SK-N-SH treated with all-trans-retinoic acid at 6 μM for 48 hours (cell line): Measurements from ENCODE around the gene SSX2IP.

Source experiments
- ESRRG ChIP-seq: fragments of 250-450 bp; sonication (Bioruptor Pico); IDR thresholded peaks from 2 replicates; pipeline ENCODE4 v1.6.1; 2021; ENCODE audit warnings: mild to moderate bottlenecking
- PATZ1 ChIP-seq: fragments of 250-450 bp; sonication (Bioruptor Pico); IDR thresholded peaks from 2 replicates; pipeline ENCODE4 v1.8.0; 2020; ENCODE audit warnings: mild to moderate bottlenecking, moderate library complexity, borderline replicate concordance
- TSHZ2 ChIP-seq: fragments of 250-450 bp; sonication (Bioruptor Pico); IDR thresholded peaks from 2 replicates; pipeline ENCODE4 v1.5.0; 2020; ENCODE audit warnings: mild to moderate bottlenecking, moderate library complexity

GRCh38 chr1:84619383-84620102, 70.7 kb downstream of the SSX2IP start:
- no peak for TF ChIP-seq PATZ1 (CRISPR knock-in tag)
- no peak; the same call in 1 of the 2 replicates for TF ChIP-seq TSHZ2 (CRISPR knock-in tag)
- TF ChIP-seq ESRRG = no peak
